Skin of body (tissue), 2 donors: ENCODE data around the gene C12orf56. TPM values are rescaled to one million over a fixed set of nuclear protein-coding genes. Genes with fewer than 3 reads are reported as not detected.
A peak's percentile ranks its signal among the peaks of the same experiment; 100 is the strongest.
"Not testable (repeated sequence)": the region's sequence is repeated elsewhere in the genome, so short reads cannot be mapped to it uniquely, and the experiment has no call there.

ENCODE experiments used
- DNase-seq: peaks from one replicate; lab custom pipeline; 2025; lab: John Stamatoyannopoulos, UW
- total RNA-seq: library from RNA; depleted of rRNA; stranded (reverse); fragments of >200 nt; gene quantifications from one replicate; pipeline ENCODE4 v1.2.3, GENCODE V29; 2014

Gene C12orf56
- total RNA-seq, 1 donor from 2014 or later = 1.1 TPM

DNA sequence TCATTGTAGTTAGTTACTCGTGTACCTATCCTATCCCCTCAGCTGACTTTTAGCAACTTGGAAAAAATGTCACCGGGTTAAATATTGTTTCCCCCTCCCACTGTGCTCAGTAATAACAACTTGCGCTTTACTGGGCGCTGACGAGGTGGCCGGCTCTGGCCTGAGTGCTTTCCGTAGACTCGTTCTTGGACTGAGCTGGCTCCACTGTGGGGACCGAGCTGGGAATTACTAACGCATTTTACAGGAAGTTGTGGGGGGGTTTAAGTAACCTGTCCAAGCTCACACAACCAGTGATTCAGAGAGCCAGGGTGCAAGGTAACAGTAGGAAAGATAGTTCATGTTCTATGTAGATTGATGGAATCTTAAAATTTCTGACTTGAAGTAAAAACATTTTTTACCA, 86.0 kb downstream of the C12orf56 start:
- no peak for DNase-seq

DNA sequence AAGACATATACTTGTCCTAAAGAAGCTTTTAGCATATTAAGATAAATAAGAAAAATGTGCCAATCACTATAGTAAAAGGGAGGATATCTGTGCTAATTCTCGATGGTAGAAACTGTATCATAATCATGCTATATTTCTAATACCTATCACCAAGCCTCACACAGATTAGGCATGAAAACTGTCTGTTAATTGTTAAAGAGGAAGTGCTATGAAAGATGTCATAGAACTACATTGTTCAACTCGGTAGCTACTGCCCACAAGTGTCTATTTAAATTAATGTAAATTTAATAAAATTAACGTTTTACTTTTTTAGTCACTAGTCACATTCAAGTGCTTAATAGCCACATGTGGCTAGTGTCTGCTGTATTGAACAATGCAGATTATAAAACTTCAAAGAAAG, 90.9 kb downstream of the C12orf56 start:
- no peak for DNase-seq

DNA sequence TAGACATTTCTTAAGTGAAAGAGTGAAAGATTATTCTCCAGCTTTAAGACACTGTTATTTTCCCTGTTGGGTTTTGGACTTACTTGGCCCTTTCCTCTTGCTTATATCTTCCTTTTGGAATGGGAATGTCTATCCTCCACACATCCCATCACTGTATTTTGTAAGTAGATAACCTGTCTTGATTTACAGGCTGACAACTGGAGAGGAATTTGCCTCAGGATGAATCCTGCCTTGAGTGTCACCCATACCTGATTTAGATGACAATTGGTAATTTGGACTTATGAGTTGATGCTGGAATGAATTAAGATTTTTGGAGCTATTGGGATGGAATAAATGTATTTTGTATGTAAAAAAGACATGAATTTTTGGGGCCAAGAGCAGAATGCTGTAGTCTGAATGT, 94.3 kb downstream of the C12orf56 start:
- DNase-seq = no peak

DNA sequence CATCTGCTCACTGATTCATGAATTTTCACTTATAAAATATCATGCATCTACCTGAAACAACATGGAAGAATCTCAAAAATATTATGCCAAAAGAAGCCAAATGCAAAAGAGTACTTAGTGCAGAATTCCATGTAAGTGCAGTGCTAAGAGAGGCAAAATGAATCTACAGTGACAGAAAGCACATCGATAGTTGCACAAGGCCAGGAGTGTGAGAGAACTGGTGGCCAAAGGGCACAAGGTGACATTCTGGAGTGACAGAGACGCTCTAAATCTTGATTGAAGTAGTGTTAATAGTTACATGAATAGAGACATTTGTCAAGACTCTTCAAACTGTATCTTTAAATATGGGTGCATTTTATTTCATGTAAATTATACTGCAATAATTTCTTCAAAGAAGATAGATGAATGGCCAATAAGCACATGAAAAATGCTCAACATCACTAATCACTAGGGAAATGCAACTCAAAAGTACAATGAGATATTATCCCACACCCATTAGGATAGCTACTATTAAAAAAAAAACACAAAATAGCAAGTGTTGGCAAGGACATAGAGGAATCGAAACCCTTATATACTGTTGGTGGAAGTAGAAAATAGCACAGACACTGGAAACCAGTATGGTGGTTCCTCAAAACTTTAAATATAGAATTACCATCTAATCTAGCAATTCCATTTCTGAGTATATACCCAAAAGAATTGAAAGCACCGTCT, 96.7 kb downstream of the C12orf56 start:
- no peak for DNase-seq

DNA sequence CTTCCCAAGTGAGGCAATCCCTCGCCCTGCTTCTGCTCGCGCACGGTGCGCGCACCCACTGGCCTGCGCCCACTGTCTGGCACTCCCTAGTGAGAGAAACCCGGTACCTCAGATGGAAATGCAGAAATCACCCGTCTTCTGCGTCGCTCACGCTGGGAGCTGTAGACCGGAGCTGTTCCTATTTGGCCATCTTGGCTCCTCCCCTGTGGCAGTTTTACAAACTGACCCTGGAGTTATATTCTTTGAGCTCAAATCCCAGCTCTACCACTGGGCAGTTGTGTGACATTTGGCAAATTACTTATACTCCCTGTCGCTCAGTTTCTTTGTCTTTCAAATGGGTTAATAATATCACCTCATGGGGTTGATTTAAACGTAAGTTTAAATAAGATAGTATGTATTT, 97.4 kb downstream of the C12orf56 start:
- not testable (repeated sequence) for DNase-seq

DNA sequence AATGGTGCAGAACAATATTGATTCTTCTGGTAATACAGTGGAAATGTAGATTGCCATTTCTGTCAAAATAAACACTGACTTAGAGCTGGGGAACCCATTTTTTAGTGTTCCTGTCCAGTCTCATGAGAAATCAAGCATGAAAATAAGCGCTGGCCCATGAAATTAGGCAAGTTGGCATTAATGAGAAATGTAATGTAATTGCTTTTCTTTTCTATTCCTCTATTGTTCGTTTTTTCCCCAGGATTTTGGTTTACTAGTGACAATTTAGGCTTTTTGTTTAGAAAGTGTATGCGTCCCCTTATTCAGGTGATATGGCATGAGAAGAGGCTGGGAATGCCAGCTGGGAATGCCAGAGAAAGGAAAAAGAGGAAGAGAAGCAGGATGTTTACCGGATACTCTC, 104.0 kb downstream of the C12orf56 start:
- DNase-seq = no peak

DNA sequence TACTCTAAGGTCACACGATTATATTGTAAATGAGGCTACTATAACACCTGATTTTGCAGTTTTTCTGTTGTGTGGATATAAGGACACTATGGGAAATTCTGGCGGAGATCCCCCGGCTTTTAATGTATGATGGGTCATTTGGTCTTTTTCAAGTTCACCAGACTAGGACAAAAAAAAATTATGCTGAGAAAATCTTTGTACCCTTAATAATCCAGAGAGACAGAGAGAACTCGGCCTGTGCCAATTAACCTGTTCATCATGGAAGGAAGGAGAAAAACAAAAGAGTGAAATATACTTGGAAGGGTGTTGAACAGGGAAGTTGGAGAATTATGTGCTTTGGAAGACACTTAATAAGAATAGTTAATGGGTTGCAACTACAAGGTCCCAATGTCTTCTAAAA, 106.3 kb downstream of the C12orf56 start:
- DNase-seq = no peak

DNA sequence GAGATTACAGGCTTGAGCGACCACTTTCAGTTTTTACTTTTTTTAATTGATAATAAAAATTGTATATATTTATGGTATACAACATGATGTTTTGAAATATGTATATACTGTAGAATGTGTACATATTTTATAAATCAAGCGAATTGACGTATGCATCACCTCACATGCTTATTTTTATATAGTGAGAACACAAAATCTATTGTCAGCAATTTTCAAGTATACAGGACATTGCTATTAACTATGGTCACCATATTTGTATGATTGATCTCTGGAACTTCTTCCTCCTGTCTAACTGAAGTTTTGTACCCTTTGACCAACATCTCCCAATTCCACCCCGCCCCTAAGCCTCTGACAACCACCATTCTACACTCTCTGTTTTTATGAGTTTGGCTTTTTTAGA, 112.1 kb downstream of the C12orf56 start:
- no peak for DNase-seq

DNA sequence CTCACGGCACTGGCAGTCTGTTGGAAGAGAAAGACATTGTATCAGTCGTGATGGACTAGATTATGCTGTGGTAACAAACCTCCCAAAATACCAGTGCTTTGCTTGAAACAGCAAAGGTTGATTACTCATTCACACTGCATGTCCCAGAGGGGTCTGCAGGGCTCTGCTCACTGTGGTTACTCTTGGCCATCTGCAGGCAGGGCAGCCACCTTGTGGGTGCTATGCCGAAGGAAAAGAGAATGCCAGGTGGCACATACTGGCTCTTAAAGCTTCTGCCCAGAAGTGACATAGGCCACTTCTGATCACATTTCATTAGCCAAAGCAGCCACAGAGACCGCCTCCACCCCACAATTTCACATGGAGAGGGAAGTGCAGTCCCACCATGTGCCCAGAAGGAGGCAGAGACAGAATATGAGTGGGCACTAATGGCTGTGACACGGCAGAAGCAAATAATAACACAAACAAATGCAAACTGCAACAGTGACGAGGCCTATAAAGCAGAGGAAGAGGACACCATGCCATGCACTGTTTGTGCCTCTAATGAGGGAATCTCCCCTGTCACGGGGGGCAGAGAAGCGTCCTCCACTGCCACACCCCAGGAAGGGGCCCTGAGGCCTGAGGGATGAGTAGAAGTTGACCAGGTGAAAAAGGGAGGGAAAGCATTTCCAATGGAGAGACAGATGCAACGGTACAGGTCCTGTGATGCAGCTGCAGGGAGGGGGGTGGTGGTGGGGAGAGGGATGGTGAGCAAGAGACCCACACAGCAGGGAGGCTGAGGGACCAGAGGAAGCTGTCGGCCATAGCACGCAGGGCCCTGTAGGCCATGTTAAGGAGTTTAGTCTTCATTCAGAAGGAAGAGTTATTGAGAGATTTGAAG, 116.8 kb downstream of the C12orf56 start:
- DNase-seq = no peak

DNA sequence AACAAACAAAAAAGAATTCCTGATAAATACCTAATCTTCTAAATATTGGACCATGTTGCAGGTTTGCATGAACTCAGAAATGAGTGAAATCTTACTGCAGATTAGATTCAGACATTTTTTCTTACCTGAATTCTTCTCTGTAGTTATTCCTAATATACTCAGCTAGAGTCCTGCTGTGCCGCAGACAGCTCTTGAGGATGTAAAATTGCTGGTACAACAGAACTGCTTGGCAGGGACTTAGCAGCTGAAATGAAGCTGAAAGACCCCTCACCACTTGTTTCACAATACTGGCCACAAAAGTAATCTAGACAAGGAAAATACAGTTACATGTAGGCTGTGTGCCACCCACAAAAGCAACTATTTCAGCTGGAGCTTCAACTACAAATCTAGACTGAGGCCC, 120.1 kb downstream of the C12orf56 start:
- no peak for DNase-seq

DNA sequence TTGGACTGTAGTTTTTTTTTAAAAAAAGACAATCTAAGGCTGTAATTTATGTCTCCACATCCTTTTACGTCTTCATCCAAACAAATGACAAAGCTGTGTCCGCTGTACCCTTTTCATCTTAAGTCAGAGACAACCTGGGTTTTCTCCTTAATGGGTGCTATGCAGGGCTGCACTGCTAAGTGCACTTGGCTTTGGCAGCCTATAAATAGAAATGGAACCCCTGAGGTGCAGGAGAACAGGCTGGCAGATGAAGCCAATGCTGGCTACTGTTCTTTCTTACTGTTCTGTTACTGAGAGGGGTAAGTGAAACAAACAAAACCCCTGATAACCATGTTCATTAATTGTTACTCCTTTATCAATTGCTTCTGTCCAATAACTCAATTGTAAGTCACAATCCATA, 121.4 kb downstream of the C12orf56 start:
- DNase-seq = no peak

DNA sequence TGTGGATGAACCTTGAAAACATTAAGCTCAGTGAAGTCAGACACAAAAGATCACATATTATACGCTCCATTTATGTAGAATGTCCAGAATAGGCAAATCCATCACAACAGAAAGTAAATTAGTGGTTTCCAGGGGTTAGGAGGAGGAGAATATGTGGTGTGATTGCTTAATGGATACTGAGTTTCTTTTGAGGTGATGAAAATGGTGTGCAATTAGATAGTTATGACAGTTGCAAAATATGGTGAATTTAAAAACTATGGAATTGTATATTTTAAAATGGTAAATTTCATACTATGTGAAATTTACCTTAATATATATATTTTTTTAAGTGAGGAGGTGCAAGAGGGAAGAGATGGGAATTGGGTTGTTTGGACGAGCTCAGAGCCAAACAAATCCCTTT, 122.1 kb downstream of the C12orf56 start:
- DNase-seq = no peak

DNA sequence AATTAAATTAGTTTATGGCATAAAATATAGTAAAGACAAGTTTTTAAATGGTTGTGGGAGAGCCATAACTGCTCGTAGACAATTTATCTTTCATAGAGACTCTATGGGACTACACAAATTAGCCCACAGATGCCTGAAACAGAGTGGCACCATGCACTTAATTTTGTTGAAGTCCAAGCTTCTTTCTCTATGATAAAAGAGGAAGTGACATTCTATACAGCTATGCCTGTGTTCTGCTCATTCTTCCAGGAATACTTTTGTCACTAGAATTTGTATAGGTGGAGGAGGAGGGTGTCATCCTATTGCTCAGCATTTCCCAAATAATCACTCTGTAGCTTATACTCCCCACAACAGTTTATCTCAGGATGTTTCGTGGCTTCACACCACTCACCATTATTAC, 124.7 kb downstream of the C12orf56 start:
- DNase-seq = no peak

DNA sequence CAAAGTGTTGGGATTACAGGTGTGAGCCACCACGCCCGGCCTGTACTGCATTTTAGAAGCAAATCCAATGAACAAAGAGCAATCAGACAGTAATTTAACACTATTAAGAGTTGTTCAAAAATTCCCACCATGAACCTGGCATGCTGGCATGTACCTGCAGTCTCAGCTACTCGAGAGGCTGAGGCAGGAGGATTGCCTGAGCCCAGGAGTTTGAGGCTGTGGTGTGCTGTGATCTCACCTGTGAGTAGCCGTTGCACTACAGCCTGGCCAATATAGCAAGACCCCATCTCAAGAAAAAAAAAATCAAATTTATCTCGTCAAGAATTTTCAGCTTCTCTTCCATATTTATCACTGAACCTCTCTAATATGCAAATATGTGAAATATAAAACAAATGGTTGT, 128.7 kb downstream of the C12orf56 start:
- DNase-seq = no peak

DNA sequence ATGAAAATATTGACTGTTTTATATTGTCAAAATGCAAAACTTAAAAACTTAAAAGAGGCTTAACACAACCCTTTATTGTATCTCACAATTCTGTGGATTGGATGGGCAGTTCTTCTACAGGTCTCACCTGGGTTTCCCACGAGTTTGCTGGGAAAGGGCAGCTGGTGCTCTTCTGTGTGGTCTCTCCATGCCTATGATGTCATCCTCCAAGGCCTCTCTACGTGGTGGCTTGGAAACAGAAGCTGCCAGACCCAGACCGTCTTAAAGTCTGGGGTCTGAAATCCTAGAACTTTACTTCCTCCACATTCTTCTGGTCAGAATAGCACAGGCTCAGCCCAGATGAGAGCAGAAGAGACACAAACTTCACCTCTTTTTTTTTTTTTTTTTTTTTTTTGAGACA, 132.0 kb downstream of the C12orf56 start:
- DNase-seq = no peak

DNA sequence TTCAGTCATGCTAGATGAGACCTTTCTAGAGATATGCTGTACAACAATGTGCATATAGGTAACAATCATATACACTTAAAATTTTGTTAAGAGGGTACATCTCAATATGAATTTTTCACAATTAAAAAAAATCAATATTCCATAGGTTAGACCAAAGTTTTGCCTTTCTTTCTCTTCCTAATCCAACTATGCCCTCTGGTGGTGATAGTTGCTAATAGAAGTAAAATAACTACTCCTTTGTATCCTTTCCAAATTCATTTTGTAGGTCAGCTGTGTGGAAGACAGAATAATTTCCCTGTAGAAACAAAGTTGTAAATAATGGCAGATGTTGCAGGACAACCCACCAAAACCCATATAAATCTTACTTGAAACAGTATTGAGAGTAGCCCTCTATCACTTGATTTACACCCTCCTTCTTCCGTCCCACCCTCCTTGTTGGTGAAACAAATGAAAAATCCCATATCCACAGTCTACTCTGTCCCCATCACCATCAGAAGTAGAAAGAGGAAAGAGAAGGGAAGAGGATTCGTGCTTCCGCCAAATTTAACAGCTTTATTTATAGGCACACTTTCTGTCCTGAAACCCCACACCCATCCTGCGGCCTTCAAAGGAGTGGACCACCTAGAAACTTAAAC, 134.3 kb downstream of the C12orf56 start:
- DNase-seq = no peak

DNA sequence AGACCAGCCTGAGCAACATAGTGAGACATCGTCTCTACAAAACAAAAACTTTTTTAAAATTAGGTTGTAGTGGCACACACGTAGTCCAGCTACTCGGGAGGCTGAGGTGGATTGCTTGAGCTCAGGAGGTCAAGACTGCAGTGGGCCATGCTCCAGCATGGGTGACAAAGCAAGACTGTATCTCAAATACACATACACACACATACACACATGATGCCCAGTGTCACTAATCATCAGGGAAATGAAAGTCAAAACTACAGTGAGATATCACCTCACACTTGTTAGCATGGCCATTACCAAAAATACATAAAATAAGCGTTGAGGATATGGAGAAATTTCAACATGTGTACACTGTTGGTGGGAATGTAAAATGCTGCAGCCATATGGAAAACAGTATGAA, 135.3 kb downstream of the C12orf56 start:
- DNase-seq = no peak

DNA sequence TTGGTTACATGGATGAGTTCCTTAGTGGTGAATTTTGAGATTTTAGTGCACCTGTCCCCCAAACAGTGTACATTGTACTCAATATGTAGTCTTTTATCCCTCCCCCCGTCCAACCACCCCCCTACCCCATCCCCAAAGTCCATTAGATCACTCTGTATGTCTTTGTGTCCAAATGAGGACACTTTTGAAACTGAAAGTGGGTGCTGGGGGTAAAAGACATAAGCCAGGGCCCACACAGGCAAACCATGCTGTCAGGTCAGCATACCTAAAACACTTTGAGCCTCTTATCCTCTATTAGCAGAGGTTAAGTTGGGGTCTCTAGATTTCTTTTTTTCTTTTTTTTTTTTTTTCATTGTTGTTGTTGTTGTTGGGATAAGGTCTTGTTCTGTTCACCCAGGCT, 137.2 kb downstream of the C12orf56 start:
- DNase-seq = no peak

DNA sequence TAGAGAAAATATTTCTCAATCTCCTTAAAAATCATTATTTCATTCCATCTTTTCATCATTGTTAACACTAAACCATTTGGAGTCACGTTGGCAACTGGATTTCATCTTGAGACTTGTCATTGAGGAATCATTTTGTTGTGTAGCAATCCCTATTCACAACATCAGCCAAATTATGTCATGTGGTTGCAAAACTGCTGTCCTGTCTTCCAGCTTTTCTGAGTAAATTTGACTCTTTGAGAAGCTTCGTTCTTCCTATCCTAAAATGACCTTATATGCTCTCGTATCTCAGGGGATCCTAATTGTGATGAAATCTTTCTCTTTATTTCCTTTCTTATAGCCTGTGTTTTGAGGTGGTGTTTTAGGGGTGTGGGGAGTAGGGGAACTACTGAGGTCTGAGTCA, 137.9 kb downstream of the C12orf56 start:
- DNase-seq = peak; percentile 45

DNA sequence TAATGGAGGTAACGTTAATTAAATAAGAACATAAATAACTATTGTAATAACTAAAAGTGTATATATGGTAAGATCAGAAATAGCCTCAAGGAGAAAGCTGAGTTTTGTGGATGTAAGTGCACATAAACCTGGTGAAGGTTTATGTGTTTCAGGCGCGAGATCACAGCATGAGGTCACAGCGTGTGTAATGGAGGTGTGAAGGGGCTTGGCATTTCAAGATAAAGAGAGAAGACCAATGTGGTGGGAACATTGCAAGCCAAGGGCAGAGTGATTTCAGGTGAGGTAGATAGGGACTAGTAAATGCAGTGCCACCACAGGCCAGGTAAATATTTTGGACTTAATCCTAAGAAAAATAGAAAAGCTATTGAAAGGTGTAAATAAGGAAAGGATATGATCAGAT, 146.7 kb downstream of the C12orf56 start:
- DNase-seq = no peak

DNA sequence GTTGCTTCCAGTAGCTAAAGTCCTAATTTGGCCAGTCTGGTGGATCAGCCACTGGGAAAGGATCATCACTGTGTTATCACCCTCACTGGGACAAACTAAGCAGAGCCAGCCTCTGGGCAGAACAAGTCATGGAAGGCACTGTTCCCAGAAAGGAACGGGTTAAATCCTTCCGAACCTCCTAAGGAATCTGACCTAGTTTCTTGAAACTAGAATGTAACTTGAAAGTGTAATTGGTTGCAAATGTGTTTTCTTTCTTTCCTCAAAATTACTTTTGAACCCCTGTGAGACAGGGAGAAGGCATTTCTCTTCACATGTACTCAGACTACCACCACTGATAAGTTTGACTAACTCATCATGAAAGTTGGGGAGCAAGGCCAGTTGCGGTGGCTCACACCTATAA, 149.8 kb downstream of the C12orf56 start:
- DNase-seq = no peak

DNA sequence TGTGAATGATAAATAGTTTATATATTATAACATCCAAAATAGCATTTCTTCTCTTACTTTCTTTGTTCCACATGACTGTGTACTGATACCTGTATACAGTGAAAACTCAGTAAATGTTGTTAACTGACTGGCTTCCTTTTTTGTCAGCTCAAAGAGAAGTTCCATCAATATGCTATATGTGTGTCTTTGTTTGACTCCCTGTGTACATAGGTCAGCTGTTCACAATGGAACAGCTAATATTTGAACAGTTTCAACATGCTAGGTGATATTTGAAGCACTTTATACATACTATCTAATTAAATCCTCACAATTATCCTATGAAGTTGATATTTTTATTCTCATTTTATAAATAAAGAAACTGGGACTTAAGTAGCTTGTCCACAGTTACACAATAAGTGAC, 153.2 kb downstream of the C12orf56 start:
- DNase-seq = no peak

DNA sequence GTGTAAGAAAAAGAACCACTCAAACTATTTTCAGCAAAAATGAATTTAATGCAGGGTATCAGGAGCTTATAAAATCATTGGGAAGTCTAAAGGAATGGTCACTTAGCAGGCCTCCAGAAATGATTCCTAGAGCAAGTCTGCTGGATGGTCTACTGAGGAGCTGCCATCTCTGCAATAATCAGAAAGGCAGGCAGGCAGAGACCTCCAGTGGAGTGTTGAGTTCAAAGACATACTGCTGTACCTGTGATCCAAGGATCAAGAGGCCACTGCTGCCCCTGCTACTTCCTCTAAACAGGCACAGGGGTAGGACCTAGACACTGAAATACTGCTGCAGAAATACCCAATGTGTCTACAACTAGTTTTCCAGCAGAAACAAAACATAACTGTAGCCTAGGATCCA, 154.0 kb downstream of the C12orf56 start:
- no peak for DNase-seq
